HCT116 (cell line): Measurements from ENCODE around the gene CCDC83.

ENCODE experiments used
- CEBPB ChIP-seq: IDR thresholded peaks from 2 replicates; pipeline ENCODE4 v1.6.1; 2012; ENCODE audit warnings: low read depth
- EZH2 ChIP-seq: fragments of 200-600 bp; sonication (generic); IDR thresholded peaks from 2 replicates; pipeline ENCODE4 v1.6.1; 2017; ENCODE audit warnings: antibody characterized with exemption, mixed run types
- JUND ChIP-seq: IDR thresholded peaks from 2 replicates; pipeline ENCODE4 v1.6.1; 2012
- POLR2A ChIP-seq: IDR thresholded peaks from 2 replicates; pipeline ENCODE4 v1.7.0; 2011; ENCODE audit warnings: borderline replicate concordance; ENCODE audit not compliant: insufficient read depth, insufficient read length; ENCODE audit errors: extremely low read depth
- REST ChIP-seq: IDR thresholded peaks from 2 replicates; pipeline ENCODE4 v1.6.1; 2012; ENCODE audit warnings: low read depth
- TF ChIP-seq, protein P1 (sequence below), 3 experiments: fragments of 200-600 bp in 1 of 3; sonication (generic) in 1 of 3; IDR thresholded peaks in 2 of 3; conservative IDR thresholded peaks in 1 of 3; 2 replicates each; pipeline ENCODE4 v1.5.1; 2012 to 2017; ENCODE audit warnings: low read depth in 2 of 3, low read length in 2 of 3, antibody characterized with exemption in 1 of 3, borderline replicate concordance in 1 of 3, control low read depth in 1 of 3, mild to moderate bottlenecking in 1 of 3, mixed read lengths in 1 of 3, mixed run types in 1 of 3, moderate library complexity in 1 of 3; ENCODE audit not compliant: insufficient read depth in 1 of 3

GRCh38 chr11:85886089-85887056, 31.2 kb downstream of the CCDC83 start:
- no peak for TF ChIP-seq POLR2A
- TF ChIP-seq EZH2, result no peak
- TF ChIP-seq, protein P1, sequence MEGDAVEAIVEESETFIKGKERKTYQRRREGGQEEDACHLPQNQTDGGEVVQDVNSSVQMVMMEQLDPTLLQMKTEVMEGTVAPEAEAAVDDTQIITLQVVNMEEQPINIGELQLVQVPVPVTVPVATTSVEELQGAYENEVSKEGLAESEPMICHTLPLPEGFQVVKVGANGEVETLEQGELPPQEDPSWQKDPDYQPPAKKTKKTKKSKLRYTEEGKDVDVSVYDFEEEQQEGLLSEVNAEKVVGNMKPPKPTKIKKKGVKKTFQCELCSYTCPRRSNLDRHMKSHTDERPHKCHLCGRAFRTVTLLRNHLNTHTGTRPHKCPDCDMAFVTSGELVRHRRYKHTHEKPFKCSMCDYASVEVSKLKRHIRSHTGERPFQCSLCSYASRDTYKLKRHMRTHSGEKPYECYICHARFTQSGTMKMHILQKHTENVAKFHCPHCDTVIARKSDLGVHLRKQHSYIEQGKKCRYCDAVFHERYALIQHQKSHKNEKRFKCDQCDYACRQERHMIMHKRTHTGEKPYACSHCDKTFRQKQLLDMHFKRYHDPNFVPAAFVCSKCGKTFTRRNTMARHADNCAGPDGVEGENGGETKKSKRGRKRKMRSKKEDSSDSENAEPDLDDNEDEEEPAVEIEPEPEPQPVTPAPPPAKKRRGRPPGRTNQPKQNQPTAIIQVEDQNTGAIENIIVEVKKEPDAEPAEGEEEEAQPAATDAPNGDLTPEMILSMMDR (IDR thresholded peaks at IDR 0.05 in 2 of 3, conservative IDR thresholded peaks at IDR 0.05 in 1 of 3; ENCODE audit: borderline replicate concordance in 1 of 3, insufficient read depth in 1 of 3, low read depth in 2 of 3, low read length in 2 of 3), result no peak
- no peak for TF ChIP-seq REST
- TF ChIP-seq CEBPB, result no peak
- no peak for TF ChIP-seq JUND
